ENCODE data around the gene CCBE1.

CCBE1 gene

GRCh38 chr18:59454909-59455727 lies 242.1 kb downstream of the CCBE1 start:
- no peak overlapping the region for H3K4me3 ChIP-seq (replicated peaks; ENCODE audit: low read depth, low read length)
- DNase-seq (ENCODE audit: extremely low read depth, low read depth): no peak
- TF ChIP-seq CTCF (IDR thresholded peaks at IDR 0.05; ENCODE audit: low read depth, low read length, missing control alignments): no peak

- no peak for TF ChIP-seq CTCF (IDR thresholded peaks at IDR 0.05; ENCODE audit: low read depth, low read length, missing control alignments)
- H3K4me3 ChIP-seq (replicated peaks; ENCODE audit: low read depth, low read length): no peak overlapping the region
- DNase-seq (ENCODE audit: extremely low read depth, low read depth): no peak
Measured at GRCh38 chr18:59453468-59453961, 243.7 kb downstream of the CCBE1 start.

GRCh38 chr18:59451963-59452362 lies 245.3 kb downstream of the CCBE1 start:
- no peak for TF ChIP-seq CTCF (IDR thresholded peaks at IDR 0.05; ENCODE audit: low read depth, low read length, missing control alignments)
- H3K4me3 ChIP-seq (replicated peaks; ENCODE audit: low read depth, low read length): no peak overlapping the region

GRCh38 chr18:59451073-59451472 lies 246.2 kb downstream of the CCBE1 start:
- TF ChIP-seq CTCF (IDR thresholded peaks at IDR 0.05; ENCODE audit: low read depth, low read length, missing control alignments): no peak
- H3K4me3 ChIP-seq (replicated peaks; ENCODE audit: low read depth, low read length): no peak overlapping the region
- no peak for DNase-seq (ENCODE audit: extremely low read depth, low read depth)

More at GRCh38 chr18:59451963-59452362, 245.3 kb downstream of the CCBE1 start:
- no peak for DNase-seq (ENCODE audit: extremely low read depth, low read depth)

- TF ChIP-seq CTCF (IDR thresholded peaks at IDR 0.05; ENCODE audit: low read depth, low read length, missing control alignments): no peak
Measured at GRCh38 chr18:59448546-59448945, 248.7 kb downstream of the CCBE1 start.

GRCh38 chr18:59446012-59446411 lies 251.2 kb downstream of the CCBE1 start:
- no peak overlapping the region for H3K4me3 ChIP-seq (replicated peaks; ENCODE audit: low read depth, low read length)
- TF ChIP-seq CTCF (IDR thresholded peaks at IDR 0.05; ENCODE audit: low read depth, low read length, missing control alignments): no peak
- no peak for DNase-seq (ENCODE audit: extremely low read depth, low read depth)

More at GRCh38 chr18:59448546-59448945, 248.7 kb downstream of the CCBE1 start:
- DNase-seq (ENCODE audit: extremely low read depth, low read depth): no peak
- no peak overlapping the region for H3K4me3 ChIP-seq (replicated peaks; ENCODE audit: low read depth, low read length)

Measured in HFF-Myc (cell line).